Small intestine (tissue), 16 donors: ENCODE data around the gene BPIFA2. TPM values are rescaled to one million over a fixed set of nuclear protein-coding genes. Genes with fewer than 3 reads are reported as not detected.
"Not testable (repeated sequence)": the region's sequence is repeated elsewhere in the genome, so short reads cannot be mapped to it uniquely, and the experiment has no call there.

Experiments used
- DNase-seq, 2 donors: peaks; one replicate each; pipeline versions ENCODE4 v3.0.0 to v3.0.0-alpha.2; 2013
- FAIRE-seq: peaks from 2 replicates; lab custom pipeline; 2012; peaks lifted over from hg19 to GRCh38; lab: Jason Lieb, UNC
- H3K27ac ChIP-seq, 3 donors: one replicate each; pipeline ENCODE4 v1.5.1; 2013; ENCODE audit warnings: low read length in 2 of 3, mild to moderate bottlenecking in 2 of 3, control low read depth in 1 of 3, inconsistent platforms in 1 of 3, low read depth in 1 of 3, moderate library complexity in 1 of 3
- H3K27me3 ChIP-seq, 3 donors: one replicate each; pipeline ENCODE4 v1.6.1; 2013; ENCODE audit warnings: low read length in 3 of 3, inconsistent platforms in 1 of 3; ENCODE audit not compliant: control insufficient read depth in 3 of 3, insufficient read depth in 3 of 3
- H3K36me3 ChIP-seq, 3 donors: one replicate each; pipeline ENCODE4 v1.6.1; 2013; ENCODE audit warnings: low read length in 3 of 3, inconsistent platforms in 1 of 3, low read depth in 1 of 3, mild to moderate bottlenecking in 1 of 3, moderate library complexity in 1 of 3; ENCODE audit not compliant: control insufficient read depth in 3 of 3, insufficient read depth in 2 of 3
- H3K4me1 ChIP-seq, 3 donors: one replicate each; pipeline ENCODE4 v1.6.1; 2013; ENCODE audit warnings: low read length in 2 of 3, inconsistent platforms in 1 of 3, low read depth in 1 of 3, mild to moderate bottlenecking in 1 of 3, moderate library complexity in 1 of 3; ENCODE audit not compliant: control insufficient read depth in 3 of 3, insufficient read depth in 2 of 3
- H3K4me3 ChIP-seq, 3 donors: one replicate each; pipeline ENCODE4 v1.5.1; 2013; ENCODE audit warnings: low read length in 3 of 3, control low read depth in 1 of 3, inconsistent platforms in 1 of 3, low read depth in 1 of 3, mild to moderate bottlenecking in 1 of 3, moderate library complexity in 1 of 3
- H3K9me3 ChIP-seq, 2 donors: one replicate each; pipeline ENCODE4 v1.6.1; 2013; ENCODE audit warnings: low read depth in 1 of 2, low read length in 1 of 2; ENCODE audit not compliant: control insufficient read depth in 2 of 2, insufficient read depth in 1 of 2
- WGBS, 3 donors: extraction: QIAGEN DNeasy Blood & Tissue Kit; methylation state at CpG; one replicate each; pipeline ENCODE4 v1.1.7; 2013; 5-methylcytosine and 5-hydroxymethylcytosine counted together
- long read RNA-seq, 10 donors: transcript quantifications; one replicate each; lab custom pipeline, GENCODE V29; 2026
- polyA plus RNA-seq, 4 donors: library from polyadenylated mRNA; stranded (reverse) in 3 of 4; unstranded in 1 of 4; fragments of 200-250 nt in 3 of 4; fragments of 120-200 nt in 1 of 4; gene quantifications; one replicate each; pipeline versions ENCODE4 v1.2.1 to v1.2.3, GENCODE V29; 2013
- donor health status: healthy with polysubstance abuse.
- donor health status: control.
- donor health status: control.
- donor health status: Bipolar disorder and iron deficiency.
- donor health status: healthy.

Gene BPIFA2
- not detected for polyA plus RNA-seq
- long read RNA-seq, donor 1 = 0 reads
- long read RNA-seq, donor 2 = 0 reads
- long read RNA-seq, donor 3 = 0 reads
- long read RNA-seq, donor 4 = 0 reads
- long read RNA-seq, donor 5 = 0 reads
- long read RNA-seq, donor 6 = 0 reads
- long read RNA-seq, donor 7 = 0 reads
- long read RNA-seq, donor 8 = 0 reads
- long read RNA-seq, donor 9 = 0 reads
- long read RNA-seq, donor 10 = 0 reads

GRCh38 chr20:33167859-33168258 is at the start of gene BPIFA2:
Gene BPIFA2, plus strand, starts transcription at chr20:33168159. Its CDS starts 987 bp downstream, at chr20:33169146.
- Histone ChIP-seq H3K4me3 (no peak within 1 kb of the TSS), H3K9me3 (peaks cover 0 to 3% of the 10 kb centered on the region in 2 donors), H3K4me1 (no peaks in the 10 kb centered on the region), H3K36me3 (no peaks in the 10 kb centered on the region), H3K27ac (no peak within 1 kb of the TSS), H3K27me3 (peaks cover 0 to 3% (median 0%) of the 10 kb centered on the region in 3 donors)
- FAIRE-seq (no peak), DNase-seq (no peak)
- WGBS, 3 donors = 77 to 81% (median 79%) methylated on average over 8 of the region's 8 CpGs

- Histone ChIP-seq H3K27me3 (peaks cover 0 to 3% (median 0%) of the 10 kb centered on the region in 3 donors), H3K4me1 (no peaks in the 10 kb centered on the region), H3K4me3 (no peak overlapping the region), H3K27ac (no peak overlapping the region), H3K36me3 (no peaks in the 10 kb centered on the region), H3K9me3 (no peaks in the 10 kb centered on the region)
- WGBS, 3 donors = 74 to 76% (median 75%) methylated on average over 3 of the region's 3 CpGs
- no peak for DNase-seq
- FAIRE-seq = no peak
These were observed 47.9 kb upstream of the BPIFA2 start for GRCh38 chr20:33119725-33120720.

GRCh38 chr20:33120934-33121333 is 47.0 kb upstream of the BPIFA2 start:
- Histone ChIP-seq H3K9me3 (no peaks in the 10 kb centered on the region), H3K4me1 (no peaks in the 10 kb centered on the region), H3K27ac (no peak overlapping the region), H3K27me3 (peaks cover 0 to 3% (median 0%) of the 10 kb centered on the region in 3 donors), H3K36me3 (no peaks in the 10 kb centered on the region), H3K4me3 (no peak overlapping the region)
- FAIRE-seq (no peak), DNase-seq (no peak)
- 91 to 95% (median 95%) methylated on average over 3 of the region's 3 CpGs for WGBS, 3 donors

DNA sequence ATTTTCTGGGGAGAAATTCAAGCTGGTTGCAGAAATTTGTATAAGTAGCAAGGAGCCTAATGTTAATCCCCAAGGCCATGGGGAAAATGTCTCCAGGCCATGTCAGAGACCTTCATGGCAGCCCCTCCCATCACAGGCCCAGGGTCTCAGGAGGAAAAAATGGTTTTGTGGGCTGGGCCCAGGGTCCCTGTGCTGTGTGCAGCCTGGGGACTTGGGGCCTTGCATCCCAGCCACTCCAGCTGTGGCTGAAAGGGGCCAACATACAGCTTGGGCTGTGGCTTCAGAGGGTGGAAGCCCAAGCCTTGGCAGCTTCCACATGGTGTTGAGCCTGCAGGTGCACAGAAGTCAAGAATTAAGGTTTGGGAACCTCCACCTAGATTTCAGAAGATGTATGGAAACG is 45.7 kb upstream of the BPIFA2 start:
- 27 to 55% (median 28%) methylated on average over 1 of the region's 1 CpG for WGBS, 3 donors
- not testable (repeated sequence) for FAIRE-seq, H3K36me3 ChIP-seq

DNA sequence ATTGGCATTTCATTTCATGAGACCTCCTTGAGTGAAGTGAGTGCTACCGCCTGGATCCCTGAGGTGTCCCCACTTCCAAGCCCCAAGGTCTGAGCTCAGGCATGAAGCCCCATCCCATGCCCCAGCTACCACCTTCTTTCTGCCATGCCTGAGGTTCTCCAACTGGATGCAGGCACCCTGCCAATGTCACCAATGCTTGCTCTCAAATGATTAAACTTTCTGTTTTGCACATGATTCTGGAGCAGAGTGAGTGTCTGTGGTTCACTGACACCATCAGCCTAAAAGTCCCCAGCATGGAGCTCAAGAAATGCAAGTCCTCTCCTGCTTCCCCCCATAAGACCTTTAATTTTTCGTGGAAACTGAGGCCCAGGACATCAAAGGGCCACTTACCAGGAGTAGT is 43.7 kb upstream of the BPIFA2 start:
- WGBS, 3 donors = 55 to 58% (median 56%) methylated on average over 2 of the region's 2 CpGs

More for the DNA sequence above, 45.7 kb upstream of the BPIFA2 start:
- not testable (repeated sequence) for H3K4me1 ChIP-seq, H3K27ac ChIP-seq, DNase-seq, H3K4me3 ChIP-seq, H3K9me3 ChIP-seq, H3K27me3 ChIP-seq

DNA sequence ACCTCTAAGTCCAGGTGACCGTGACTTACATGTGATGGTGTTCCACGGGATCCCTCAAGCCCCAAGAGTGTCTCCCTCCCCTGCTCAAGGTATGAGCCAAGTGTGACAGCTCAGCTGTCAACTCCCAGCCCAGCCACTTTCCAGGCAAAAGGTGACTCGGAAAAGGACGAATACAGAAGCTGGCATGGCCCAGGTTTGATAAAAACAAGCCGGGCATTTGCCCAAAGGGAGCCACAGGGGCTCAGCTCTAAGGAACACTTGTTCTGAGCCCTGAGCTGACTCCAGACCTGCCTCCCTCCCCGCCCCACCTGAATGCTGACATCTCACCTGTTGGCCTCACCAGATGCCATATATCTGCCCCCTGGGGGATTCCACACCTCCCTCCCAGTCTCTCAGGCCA is 43.0 kb upstream of the BPIFA2 start:
- H3K9me3 ChIP-seq = peaks cover 0 to 2% of the 10 kb centered on the region in 2 donors
- no peaks in the 10 kb centered on the region for H3K4me1 ChIP-seq
- H3K36me3 ChIP-seq = no peaks in the 10 kb centered on the region
- H3K27ac ChIP-seq = no peak overlapping the region
- no peak for DNase-seq
- FAIRE-seq = no peak
- no peak overlapping the region for H3K4me3 ChIP-seq
- 75 to 83% (median 78%) methylated on average over 6 of the region's 6 CpGs for WGBS, 3 donors
- peaks cover 0 to 3% (median 0%) of the 10 kb centered on the region in 3 donors for H3K27me3 ChIP-seq

More for the DNA sequence above, 43.7 kb upstream of the BPIFA2 start:
- no peak for FAIRE-seq
- no peak overlapping the region for H3K4me3 ChIP-seq
- H3K27me3 ChIP-seq = peaks cover 0 to 3% (median 0%) of the 10 kb centered on the region in 3 donors
- H3K4me1 ChIP-seq = no peaks in the 10 kb centered on the region
- peaks cover 0 to 2% of the 10 kb centered on the region in 2 donors for H3K9me3 ChIP-seq
- H3K36me3 ChIP-seq = no peaks in the 10 kb centered on the region
- DNase-seq = no peak
- no peak overlapping the region for H3K27ac ChIP-seq

- 8 to 47% (median 14%) methylated on average over 6 of the region's 6 CpGs for WGBS, 3 donors
- Histone ChIP-seq H3K27me3 (peaks cover 0 to 3% (median 0%) of the 10 kb centered on the region in 3 donors), H3K36me3 (no peaks in the 10 kb centered on the region), H3K9me3 (peaks cover 0 to 2% of the 10 kb centered on the region in 2 donors), H3K27ac (no peak overlapping the region), H3K4me3 (no peak overlapping the region), H3K4me1 (no peaks in the 10 kb centered on the region)
- DNase-seq = no peak
- no peak for FAIRE-seq
These were observed 42.0 kb upstream of the BPIFA2 start for GRCh38 chr20:33125983-33126382.

GRCh38 chr20:33127422-33128097 is 40.4 kb upstream of the BPIFA2 start:
- no peak overlapping the region for H3K4me3 ChIP-seq
- no peaks in the 10 kb centered on the region for H3K4me1 ChIP-seq
- WGBS, 3 donors = 62 to 80% (median 68%) methylated on average over 4 of the region's 4 CpGs
- peaks cover 0 to 2% of the 10 kb centered on the region in 2 donors for H3K9me3 ChIP-seq
- peaks cover 0 to 3% (median 0%) of the 10 kb centered on the region in 3 donors for H3K27me3 ChIP-seq
- no peaks in the 10 kb centered on the region for H3K36me3 ChIP-seq
- no peak overlapping the region for H3K27ac ChIP-seq
- FAIRE-seq (no peak), DNase-seq (no peak)
